HFFc6 (cell line): ENCODE results near the gene GAD2. TPM values are rescaled to one million over a fixed set of nuclear protein-coding genes. Genes with fewer than 3 reads are reported as not detected.

Source experiments
- DNase-seq: peaks from one replicate; pipeline ENCODE4 v3.0.0-alpha.2; 2018
- H3K27ac Mint-ChIP-seq: 2 replicates; pipeline ENCODE4 v1.8.0; 2020; ENCODE audit warnings: mild to moderate bottlenecking, mixed read lengths
- H3K27me3 Mint-ChIP-seq: 2 replicates; pipeline ENCODE4 v1.8.0; 2021; ENCODE audit warnings: mild to moderate bottlenecking, moderate library complexity, mixed read lengths; ENCODE audit not compliant: insufficient read depth
- H3K36me3 Mint-ChIP-seq: 2 replicates; pipeline ENCODE4 v1.8.0; 2021; ENCODE audit warnings: low read depth, mixed read lengths
- H3K4me1 Mint-ChIP-seq: 2 replicates; pipeline ENCODE4 v1.8.0; 2020; ENCODE audit warnings: low read depth, mixed read lengths
- H3K4me3 Mint-ChIP-seq: 2 replicates; pipeline ENCODE4 v1.8.0; 2020; ENCODE audit warnings: mild to moderate bottlenecking, moderate library complexity, mixed read lengths
- H3K9me3 Mint-ChIP-seq: 2 replicates; pipeline ENCODE4 v1.8.0; 2020; ENCODE audit warnings: mild to moderate bottlenecking, mixed read lengths
- CTCF ChIP-seq: fragments of 200-600 bp; sonication (generic); IDR thresholded peaks from 2 replicates; pipeline ENCODE4 v1.5.0; 2021; ENCODE audit warnings: antibody characterized with exemption, mild to moderate bottlenecking
- total RNA-seq, 6 experiments: library from RNA; stranded (reverse); fragmentation: NEBNext Ultra II Directional; extraction: Animal tissue kit (Norgen Biotek cat#: 25700); gene quantifications; 2 replicates in 1 of 6; 3 replicates in 5 of 6; pipeline ENCODE4 v1.2.3, GENCODE V29; 2021

Gene GAD2
- total RNA-seq, 6 experiments from 2014 or later: not detected

GRCh38 chr10:26221541-26221940 is 5.0 kb downstream of the GAD2 start:
- Mint-ChIP-seq H3K36me3 (peaks cover 5% of the 10 kb centered on the region), H3K9me3 (peaks cover 15% of the 10 kb centered on the region; the same call in 1 of the 2 replicates), H3K27ac (no peak overlapping the region), H3K27me3 (peaks cover 9% of the 10 kb centered on the region), H3K4me1 (no peaks in the 10 kb centered on the region), H3K4me3 (no peak overlapping the region)
- TF ChIP-seq CTCF: no peak
- no peak for DNase-seq

- Mint-ChIP-seq H3K9me3 (peaks cover 6% of the 10 kb centered on the region; the same call in 1 of the 2 replicates), H3K4me3 (no peak overlapping the region), H3K36me3 (peaks cover 5% of the 10 kb centered on the region), H3K27me3 (peaks cover 7% of the 10 kb centered on the region), H3K4me1 (no peaks in the 10 kb centered on the region), H3K27ac (no peak overlapping the region)
- no peak for DNase-seq
- no peak for TF ChIP-seq CTCF
Measured at GRCh38 chr10:26222563-26222962, 6.0 kb downstream of the GAD2 start.

GRCh38 chr10:26225322-26225721 is 8.7 kb downstream of the GAD2 start:
- Mint-ChIP-seq H3K27me3 (no peaks in the 10 kb centered on the region; the same call in 1 of the 2 replicates), H3K36me3 (no peaks in the 10 kb centered on the region), H3K4me3 (no peak overlapping the region), H3K4me1 (no peaks in the 10 kb centered on the region), H3K9me3 (no peaks in the 10 kb centered on the region; the same call in 1 of the 2 replicates), H3K27ac (no peak overlapping the region)
- no peak for DNase-seq
- TF ChIP-seq CTCF: no peak

GRCh38 chr10:26227786-26228185 is 11.2 kb downstream of the GAD2 start:
- DNase-seq: no peak
- H3K9me3 Mint-ChIP-seq: peaks cover 7% of the 10 kb centered on the region; the same call in 1 of the 2 replicates
- TF ChIP-seq CTCF: no peak
- H3K27me3 Mint-ChIP-seq: peaks cover 3% of the 10 kb centered on the region
- H3K4me1 Mint-ChIP-seq: no peaks in the 10 kb centered on the region
- no peak overlapping the region for H3K4me3 Mint-ChIP-seq
- no peaks in the 10 kb centered on the region for H3K36me3 Mint-ChIP-seq
- H3K27ac Mint-ChIP-seq: no peak overlapping the region

GRCh38 chr10:26232174-26232573 is 15.6 kb downstream of the GAD2 start:
- no peaks in the 10 kb centered on the region for H3K36me3 Mint-ChIP-seq

More at GRCh38 chr10:26232174-26232573, 15.6 kb downstream of the GAD2 start:
- Mint-ChIP-seq H3K9me3 (peaks cover 7% of the 10 kb centered on the region; the same call in 1 of the 2 replicates), H3K27ac (no peak overlapping the region), H3K4me3 (no peak overlapping the region), H3K27me3 (peaks cover 3% of the 10 kb centered on the region), H3K4me1 (no peaks in the 10 kb centered on the region)
- DNase-seq: no peak
- no peak for TF ChIP-seq CTCF
